ENCODE measurements around the gene SLC13A5.

The SLC13A5 gene

GRCh38 chr17:6698004-6698403, 15.2 kb downstream of the SLC13A5 start:
- H2BK12ac ChIP-seq (ENCODE audit: low read length): no peak overlapping the region
- no peaks in the 10 kb centered on the region for H3K9me3 ChIP-seq (replicated peaks in 1 of 2; ENCODE audit: control insufficient read depth in 2 of 2, insufficient read depth in 1 of 2, low read depth in 1 of 2, low read length in 2 of 2)
- peak overlapping the region; percentile 29 for H3K18ac ChIP-seq (ENCODE audit: low read length)
- no peak overlapping the region for H3K4me3 ChIP-seq (ENCODE audit: low read length in 2 of 2)
- peaks cover 0 to 13% (median 0%) of the 10 kb centered on the region in 3 experiments for H3K27me3 ChIP-seq (ENCODE audit: control insufficient read depth in 3 of 3, insufficient read depth in 3 of 3, low read depth in 1 of 3, low read length in 3 of 3)
- H2AFZ ChIP-seq (ENCODE audit: low read length): no peak overlapping the region
- H3K4ac ChIP-seq (ENCODE audit: low read length): no peak overlapping the region
- H3K4me2 ChIP-seq (ENCODE audit: insufficient read depth, low read length, poor library complexity, severe bottlenecking): no peak overlapping the region
- no peaks in the 10 kb centered on the region for H3K36me3 ChIP-seq (replicated peaks in 1 of 2; ENCODE audit: control insufficient read depth in 2 of 2, insufficient read depth in 2 of 2, low read length in 2 of 2)
- no peak for DNase-seq (ENCODE audit: low spot score)
- H4K91ac ChIP-seq (ENCODE audit: low read depth, low read length, poor library complexity): no peak overlapping the region
- peaks cover 0 to 2% of the 10 kb centered on the region in 2 donors for H3K4me1 ChIP-seq (ENCODE audit: control insufficient read depth in 2 of 2, insufficient read depth in 1 of 2, low read depth in 1 of 2, low read length in 2 of 2)
- no CpG with 5 or more reads among the region's 11 CpGs for WGBS, 2 donors (ENCODE audit: extremely low coverage in 2 of 2, insufficient read length in 2 of 2, insufficient replicate concordance in 1 of 2)
- H3K23ac ChIP-seq (ENCODE audit: low read depth, low read length, poor library complexity): no peak overlapping the region
- no peak overlapping the region for H3K9ac ChIP-seq (ENCODE audit: low read depth, low read length, poor library complexity)
- no peak overlapping the region for H3K27ac ChIP-seq (replicated peaks; ENCODE audit: low read length)
- no peak overlapping the region for H4K8ac ChIP-seq (ENCODE audit: low read depth, low read length)
- no peak overlapping the region for H2BK120ac ChIP-seq (ENCODE audit: low read depth, low read length)
- H3K14ac ChIP-seq (ENCODE audit: low read length): no peak overlapping the region
- H2AK5ac ChIP-seq (ENCODE audit: low read depth, low read length): no peak overlapping the region
- H2BK15ac ChIP-seq (ENCODE audit: low read length): no peak overlapping the region
- no peaks in the 10 kb centered on the region for H3K79me1 ChIP-seq (ENCODE audit: low read depth, low read length)
- H2BK5ac ChIP-seq (ENCODE audit: low read length): no peak overlapping the region

DNA sequence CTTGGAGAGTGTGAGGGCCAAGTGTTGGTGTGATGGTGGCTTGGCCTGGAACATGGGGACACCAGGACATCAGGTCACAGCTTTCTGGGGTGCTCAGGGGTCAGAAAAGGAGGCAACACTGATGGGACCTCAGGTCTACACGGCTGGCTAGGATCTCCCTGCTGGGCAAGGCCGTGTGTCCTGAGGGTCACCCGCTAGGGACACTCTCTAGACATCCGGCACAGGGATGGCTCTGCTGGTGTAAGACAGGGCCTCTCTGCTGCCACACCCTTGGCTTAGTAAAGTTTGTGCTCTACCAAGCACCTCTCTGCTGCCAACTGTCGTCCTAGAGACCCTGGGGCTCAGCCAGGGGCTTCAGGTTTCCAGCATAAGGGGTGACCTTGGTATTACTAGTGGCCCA, 16.3 kb downstream of the SLC13A5 start:
- no peak overlapping the region for H3K9ac ChIP-seq (ENCODE audit: low read depth, low read length, poor library complexity)
- H4K8ac ChIP-seq (ENCODE audit: low read depth, low read length): no peak overlapping the region
- no peaks in the 10 kb centered on the region for H3K79me1 ChIP-seq (ENCODE audit: low read depth, low read length)
- no peak overlapping the region for H2AFZ ChIP-seq (ENCODE audit: low read length)
- no peak overlapping the region for H2BK5ac ChIP-seq (ENCODE audit: low read length)
- no peak for DNase-seq (ENCODE audit: low spot score)
- H2BK15ac ChIP-seq (ENCODE audit: low read length): no peak overlapping the region
- H3K23ac ChIP-seq (ENCODE audit: low read depth, low read length, poor library complexity): no peak overlapping the region
- no CpG with 5 or more reads among the region's 5 CpGs for WGBS, 2 donors (ENCODE audit: extremely low coverage in 2 of 2, insufficient read length in 2 of 2, insufficient replicate concordance in 1 of 2)
- H3K4me3 ChIP-seq (ENCODE audit: low read length in 2 of 2): no peak overlapping the region
- H3K18ac ChIP-seq (ENCODE audit: low read length): no peak overlapping the region
- no peak overlapping the region for H2AK5ac ChIP-seq (ENCODE audit: low read depth, low read length)
- no peak overlapping the region for H3K4me2 ChIP-seq (ENCODE audit: insufficient read depth, low read length, poor library complexity, severe bottlenecking)
- H3K27me3 ChIP-seq (ENCODE audit: control insufficient read depth in 3 of 3, insufficient read depth in 3 of 3, low read depth in 1 of 3, low read length in 3 of 3): peaks cover 0 to 13% (median 0%) of the 10 kb centered on the region in 3 experiments
- no peaks in the 10 kb centered on the region for H3K36me3 ChIP-seq (replicated peaks in 1 of 2; ENCODE audit: control insufficient read depth in 2 of 2, insufficient read depth in 2 of 2, low read length in 2 of 2)
- H2BK12ac ChIP-seq (ENCODE audit: low read length): no peak overlapping the region
- no peak overlapping the region for H2BK120ac ChIP-seq (ENCODE audit: low read depth, low read length)
- H3K27ac ChIP-seq (replicated peaks; ENCODE audit: low read length): no peak overlapping the region
- H3K14ac ChIP-seq (ENCODE audit: low read length): no peak overlapping the region
- peaks cover 0 to 2% of the 10 kb centered on the region in 2 donors for H3K4me1 ChIP-seq (ENCODE audit: control insufficient read depth in 2 of 2, insufficient read depth in 1 of 2, low read depth in 1 of 2, low read length in 2 of 2)
- no peak overlapping the region for H3K4ac ChIP-seq (ENCODE audit: low read length)
- H4K91ac ChIP-seq (ENCODE audit: low read depth, low read length, poor library complexity): no peak overlapping the region
- no peaks in the 10 kb centered on the region for H3K9me3 ChIP-seq (replicated peaks in 1 of 2; ENCODE audit: control insufficient read depth in 2 of 2, insufficient read depth in 1 of 2, low read depth in 1 of 2, low read length in 2 of 2)

DNA sequence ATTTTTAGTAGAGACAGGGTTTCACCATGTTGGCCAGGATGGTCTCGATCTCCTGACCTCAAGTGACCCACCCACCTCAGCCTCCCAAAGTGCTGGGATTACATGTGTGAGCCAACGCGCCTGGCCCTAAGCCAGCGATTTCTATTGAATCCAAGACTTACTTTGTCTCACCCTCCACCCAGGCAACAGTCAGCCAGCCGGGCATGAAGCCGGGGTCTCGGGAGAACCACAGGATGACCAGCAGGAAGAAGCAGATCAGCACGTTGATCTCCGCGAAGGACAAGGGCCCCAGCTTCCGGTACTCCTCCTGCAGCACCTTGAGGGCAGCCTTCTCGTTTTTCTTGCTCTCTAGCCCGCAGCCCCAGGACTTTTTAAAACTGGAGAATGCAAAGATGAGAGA, 17.6 kb downstream of the SLC13A5 start:
- Histone ChIP-seq H3K18ac (ENCODE audit: low read length) (no peak overlapping the region), H3K23ac (ENCODE audit: low read depth, low read length, poor library complexity) (no peak overlapping the region), H2BK15ac (ENCODE audit: low read length) (no peak overlapping the region), H3K27ac (replicated peaks; ENCODE audit: low read length) (no peak overlapping the region), H3K4me2 (ENCODE audit: insufficient read depth, low read length, poor library complexity, severe bottlenecking) (no peak overlapping the region), H3K4me1 (ENCODE audit: control insufficient read depth in 2 of 2, insufficient read depth in 1 of 2, low read depth in 1 of 2, low read length in 2 of 2) (no peaks in the 10 kb centered on the region), H3K27me3 (ENCODE audit: control insufficient read depth in 3 of 3, insufficient read depth in 3 of 3, low read depth in 1 of 3, low read length in 3 of 3) (peaks cover 0 to 13% (median 0%) of the 10 kb centered on the region in 3 experiments), H3K79me1 (ENCODE audit: low read depth, low read length) (no peaks in the 10 kb centered on the region), H2BK120ac (ENCODE audit: low read depth, low read length) (no peak overlapping the region), H3K9ac (ENCODE audit: low read depth, low read length, poor library complexity) (no peak overlapping the region), H2BK5ac (ENCODE audit: low read length) (no peak overlapping the region), H4K8ac (ENCODE audit: low read depth, low read length) (no peak overlapping the region), H3K4me3 (ENCODE audit: low read length in 2 of 2) (no peak overlapping the region), H2AK5ac (ENCODE audit: low read depth, low read length) (no peak overlapping the region), H3K9me3 (replicated peaks in 1 of 2; ENCODE audit: control insufficient read depth in 2 of 2, insufficient read depth in 1 of 2, low read depth in 1 of 2, low read length in 2 of 2) (no peaks in the 10 kb centered on the region), H2BK12ac (ENCODE audit: low read length) (no peak overlapping the region), H3K36me3 (replicated peaks in 1 of 2; ENCODE audit: control insufficient read depth in 2 of 2, insufficient read depth in 2 of 2, low read length in 2 of 2) (no peaks in the 10 kb centered on the region), H4K91ac (ENCODE audit: low read depth, low read length, poor library complexity) (no peak overlapping the region), H3K4ac (ENCODE audit: low read length) (no peak overlapping the region), H3K14ac (ENCODE audit: low read length) (no peak overlapping the region), H2AFZ (ENCODE audit: low read length) (no peak overlapping the region)
- no peak for DNase-seq (ENCODE audit: low spot score)
- WGBS, 2 donors (ENCODE audit: extremely low coverage in 2 of 2, insufficient read length in 2 of 2, insufficient replicate concordance in 1 of 2): no CpG with 5 or more reads among the region's 13 CpGs

DNA sequence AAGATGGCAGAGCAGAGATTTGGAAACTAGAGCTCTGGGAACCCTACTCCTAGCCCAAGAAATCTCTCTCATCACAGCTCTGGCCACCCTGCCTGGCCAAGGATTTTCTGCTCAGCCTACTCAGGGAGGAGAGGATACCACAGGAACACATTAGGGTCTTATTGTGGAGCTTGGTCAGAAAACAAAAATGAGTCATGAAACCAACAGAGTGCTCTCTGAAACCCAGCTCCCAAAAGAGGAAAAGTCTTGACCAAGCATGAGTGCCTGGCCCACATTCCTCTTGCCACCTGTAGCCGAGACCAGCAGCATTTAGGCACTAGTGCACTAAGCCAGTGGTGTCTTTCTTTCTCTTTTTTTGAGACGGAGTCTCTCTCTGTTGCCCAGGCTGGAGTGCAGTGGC, 18.1 kb downstream of the SLC13A5 start:
- H3K4me2 ChIP-seq (ENCODE audit: insufficient read depth, low read length, poor library complexity, severe bottlenecking): no peak overlapping the region
- no peak overlapping the region for H2AFZ ChIP-seq (ENCODE audit: low read length)
- H3K9me3 ChIP-seq (replicated peaks in 1 of 2; ENCODE audit: control insufficient read depth in 2 of 2, insufficient read depth in 1 of 2, low read depth in 1 of 2, low read length in 2 of 2): no peaks in the 10 kb centered on the region
- no peak overlapping the region for H4K8ac ChIP-seq (ENCODE audit: low read depth, low read length)
- peak overlapping the region; percentile 2 for H2BK15ac ChIP-seq (ENCODE audit: low read length)
- H2BK120ac ChIP-seq (ENCODE audit: low read depth, low read length): no peak overlapping the region
- no peaks in the 10 kb centered on the region for H3K79me1 ChIP-seq (ENCODE audit: low read depth, low read length)
- H2BK5ac ChIP-seq (ENCODE audit: low read length): no peak overlapping the region
- no peak overlapping the region for H3K27ac ChIP-seq (replicated peaks; ENCODE audit: low read length)
- H3K18ac ChIP-seq (ENCODE audit: low read length): no peak overlapping the region
- H3K9ac ChIP-seq (ENCODE audit: low read depth, low read length, poor library complexity): no peak overlapping the region
- no peaks in the 10 kb centered on the region for H3K36me3 ChIP-seq (replicated peaks in 1 of 2; ENCODE audit: control insufficient read depth in 2 of 2, insufficient read depth in 2 of 2, low read length in 2 of 2)
- no peak overlapping the region for H4K91ac ChIP-seq (ENCODE audit: low read depth, low read length, poor library complexity)
- no peak overlapping the region for H2BK12ac ChIP-seq (ENCODE audit: low read length)
- no peak overlapping the region for H3K4ac ChIP-seq (ENCODE audit: low read length)
- no peak overlapping the region for H3K4me3 ChIP-seq (ENCODE audit: low read length in 2 of 2)
- H3K23ac ChIP-seq (ENCODE audit: low read depth, low read length, poor library complexity): no peak overlapping the region
- DNase-seq (ENCODE audit: low spot score): no peak
- no CpG with 5 or more reads among the region's 2 CpGs for WGBS, 2 donors (ENCODE audit: extremely low coverage in 2 of 2, insufficient read length in 2 of 2, insufficient replicate concordance in 1 of 2)
- H3K27me3 ChIP-seq (ENCODE audit: control insufficient read depth in 3 of 3, insufficient read depth in 3 of 3, low read depth in 1 of 3, low read length in 3 of 3): peaks cover 0 to 13% (median 0%) of the 10 kb centered on the region in 3 experiments
- no peaks in the 10 kb centered on the region for H3K4me1 ChIP-seq (ENCODE audit: control insufficient read depth in 2 of 2, insufficient read depth in 1 of 2, low read depth in 1 of 2, low read length in 2 of 2)
- no peak overlapping the region for H2AK5ac ChIP-seq (ENCODE audit: low read depth, low read length)
- H3K14ac ChIP-seq (ENCODE audit: low read length): no peak overlapping the region

Data from neuronal stem cell (in vitro differentiated cells).